Raji (cell line): ENCODE data around the gene LRRTM1.

Experiments
- POLR2A ChIP-seq: IDR thresholded peaks from 2 replicates; pipeline ENCODE4 v1.6.1; 2011; ENCODE audit warnings: low read depth, low read length, control low read depth; ENCODE audit not compliant: insufficient read depth

Gene LRRTM1

DNA sequence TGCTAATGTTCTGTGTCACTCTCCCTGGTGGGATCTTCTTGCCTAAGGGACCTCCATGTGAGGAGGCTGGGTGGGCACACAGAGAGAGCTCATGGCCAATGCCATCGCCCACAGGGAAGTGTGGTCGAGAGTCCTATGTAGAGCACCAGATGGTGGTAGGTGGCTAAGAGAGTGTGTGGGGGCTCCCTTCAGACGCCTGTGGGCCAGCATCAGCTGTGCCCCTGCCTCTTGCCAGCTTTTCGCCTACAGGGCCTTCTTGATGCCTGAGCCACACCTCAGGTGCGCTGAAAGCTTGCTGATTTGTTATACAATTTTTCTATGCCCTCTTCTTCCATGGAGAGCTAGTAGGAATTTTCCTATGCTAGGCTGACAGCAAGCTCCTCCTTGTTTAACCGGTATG lies 38.3 kb downstream of the LRRTM1 start:
- TF ChIP-seq POLR2A, result no peak

DNA sequence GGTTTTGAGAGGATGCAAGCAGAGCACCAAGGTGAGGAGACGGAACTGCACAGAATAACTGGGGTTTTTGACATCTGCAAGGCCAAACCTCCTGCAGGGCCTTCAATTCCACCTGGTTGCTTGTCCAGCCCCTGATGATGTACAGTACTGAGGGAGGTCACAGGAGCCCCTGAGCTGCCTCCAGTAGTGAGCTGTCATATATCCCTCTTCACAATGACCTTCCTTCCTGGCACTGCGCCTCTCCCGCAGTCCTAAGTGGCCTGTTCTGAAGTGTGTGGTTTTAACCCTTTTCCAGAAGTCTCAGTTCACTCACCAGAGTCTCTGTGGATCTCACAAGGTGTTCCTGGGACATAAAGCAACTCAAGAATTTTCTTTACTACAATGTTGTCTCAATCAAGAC lies 45.3 kb downstream of the LRRTM1 start:
- no peak for TF ChIP-seq POLR2A

GRCh38 chr2:80258793-80259192 lies 45.8 kb downstream of the LRRTM1 start:
- no peak for TF ChIP-seq POLR2A

GRCh38 chr2:80258341-80258740 lies 46.2 kb downstream of the LRRTM1 start:
- TF ChIP-seq POLR2A, result no peak

GRCh38 chr2:80257450-80257849 lies 47.1 kb downstream of the LRRTM1 start:
- TF ChIP-seq POLR2A, result no peak

DNA sequence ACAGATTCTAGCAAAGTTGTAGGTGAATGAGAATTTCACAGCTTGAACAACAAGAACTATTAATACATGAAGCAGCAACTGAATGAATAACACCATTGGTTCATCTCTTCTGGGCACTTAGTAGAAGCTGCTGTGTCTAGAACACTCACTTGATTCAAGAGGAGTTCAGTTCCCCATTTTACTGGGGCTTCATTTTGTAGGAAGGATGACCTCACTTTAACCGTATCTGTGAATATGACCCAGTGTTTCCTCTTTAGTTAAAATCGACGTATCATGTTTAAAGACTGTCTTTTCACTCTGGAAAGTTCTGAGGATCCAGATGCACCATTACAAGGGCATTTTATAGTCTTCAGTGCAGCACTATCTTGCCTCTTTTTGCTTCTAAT lies 47.8 kb downstream of the LRRTM1 start:
- no peak for TF ChIP-seq POLR2A

DNA sequence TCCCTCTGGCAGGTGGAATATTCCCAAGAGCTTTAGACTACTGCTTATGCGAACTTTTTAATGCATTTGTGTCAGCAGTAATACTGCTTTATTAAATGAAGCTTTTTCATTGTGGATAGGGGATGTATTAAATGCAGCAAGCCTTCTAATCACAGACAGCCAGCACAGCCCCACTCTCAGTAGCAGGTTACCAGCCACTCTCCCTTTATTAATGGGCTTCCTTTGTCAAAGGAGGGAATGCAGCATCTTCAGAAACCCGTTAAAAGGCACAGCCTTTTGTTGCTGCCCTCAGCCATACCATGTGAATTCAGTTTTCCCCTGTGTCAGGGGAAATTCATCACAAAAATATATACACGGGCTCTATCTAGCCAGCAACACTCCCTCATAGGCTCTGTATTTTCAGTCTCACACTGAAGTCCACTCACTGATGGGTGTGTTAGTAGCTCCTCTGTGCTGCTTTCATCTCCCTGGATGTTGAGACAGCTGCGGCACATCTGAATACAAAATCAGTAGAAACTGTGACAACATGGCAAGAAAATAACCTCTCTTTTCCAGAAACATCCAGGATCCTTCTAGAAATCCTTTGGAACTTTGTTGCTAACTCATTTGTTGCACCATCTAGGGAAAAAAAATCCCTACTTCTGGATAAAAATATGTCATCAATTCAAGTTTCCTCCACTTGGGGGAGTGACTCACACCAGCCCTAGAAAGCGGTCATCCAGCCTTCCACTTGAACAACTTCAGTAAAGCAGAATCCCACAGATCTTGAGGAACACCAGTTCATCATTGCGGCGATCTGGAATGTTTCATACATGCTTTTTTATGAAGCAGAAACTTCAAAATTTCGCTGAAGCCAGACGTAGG lies 48.4 kb downstream of the LRRTM1 start:
- no peak for TF ChIP-seq POLR2A

- no peak for TF ChIP-seq POLR2A
Measured at GRCh38 chr2:80252294-80252986, 52.1 kb downstream of the LRRTM1 start.
